Activated naive CD4-positive, alpha-beta T cell treated with anti-CD3 and anti-CD28 coated beads, Interleukin-2, amount 10 ng/mL, durations not matched to agents 7 days and 5 days (primary cell): ENCODE results near the gene ZNF335.
"Not testable (repeated sequence)": the region's sequence is repeated elsewhere in the genome, so short reads cannot be mapped to it uniquely, and the experiment has no call there.

Experiments
- CTCF ChIA-PET: fragments of 350-600 bp; sonication (Branson Sonifier 250); formaldehyde crosslinking; loops from one replicate; lab custom pipeline; 2021; ENCODE audit warnings: antibody characterized with exemption; lab: Charles Lee
- DNase-seq: peaks from one replicate; pipeline ENCODE4 v3.0.0-alpha.2; 2020
- H3K27ac Mint-ChIP-seq: one replicate; pipeline ENCODE4 v1.8.0; 2021; ENCODE audit warnings: mild to moderate bottlenecking, moderate library complexity, mixed read lengths
- H3K27me3 Mint-ChIP-seq: one replicate; pipeline ENCODE4 v1.8.0; 2021; ENCODE audit warnings: mild to moderate bottlenecking, mixed read lengths
- H3K36me3 Mint-ChIP-seq: one replicate; pipeline ENCODE4 v1.8.0; 2021; ENCODE audit warnings: mixed read lengths
- H3K4me1 Mint-ChIP-seq: one replicate; pipeline ENCODE4 v1.8.0; 2021; ENCODE audit warnings: mixed read lengths
- H3K4me3 Mint-ChIP-seq: one replicate; pipeline ENCODE4 v1.8.0; 2021; ENCODE audit warnings: mild to moderate bottlenecking, moderate library complexity, mixed read lengths
- H3K9me3 Mint-ChIP-seq: one replicate; pipeline ENCODE4 v1.8.0; 2021; ENCODE audit warnings: mixed read lengths

ZNF335 gene

DNA sequence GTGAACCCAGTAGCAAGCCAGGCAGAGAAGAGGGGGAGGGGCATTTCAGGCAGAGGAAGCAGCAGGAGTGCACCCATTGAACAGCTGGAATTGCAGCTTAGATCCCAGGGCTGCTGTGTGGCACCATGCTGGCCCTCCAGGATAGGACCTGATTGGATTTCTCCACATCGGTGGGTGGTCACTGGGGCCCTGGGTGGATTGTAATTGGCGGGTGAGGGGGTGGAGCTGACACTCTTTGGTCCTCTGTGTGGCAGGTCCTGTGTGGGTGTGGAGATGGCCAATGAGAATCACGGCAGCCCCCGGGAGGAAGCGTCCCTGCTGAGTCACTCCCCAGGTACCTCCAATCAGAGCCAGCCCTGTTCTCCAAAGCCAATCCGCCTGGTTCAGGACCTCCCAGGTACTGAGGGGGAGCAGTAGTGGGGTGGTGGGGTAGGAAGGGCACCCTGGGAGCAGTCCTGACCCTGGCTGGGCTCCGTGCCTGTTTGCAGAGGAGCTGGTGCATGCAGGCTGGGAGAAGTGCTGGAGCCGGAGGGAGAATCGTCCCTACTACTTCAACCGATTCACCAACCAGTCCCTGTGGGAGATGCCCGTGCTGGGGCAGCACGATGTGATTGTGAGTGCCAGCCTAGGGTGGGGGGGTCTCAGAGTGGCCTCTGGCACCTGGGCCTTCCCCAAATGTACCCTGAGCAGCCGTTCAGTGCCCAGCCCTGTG is 33.1 kb downstream of the ZNF335 start:
- no peak overlapping the region for H3K4me3 Mint-ChIP-seq

DNA sequence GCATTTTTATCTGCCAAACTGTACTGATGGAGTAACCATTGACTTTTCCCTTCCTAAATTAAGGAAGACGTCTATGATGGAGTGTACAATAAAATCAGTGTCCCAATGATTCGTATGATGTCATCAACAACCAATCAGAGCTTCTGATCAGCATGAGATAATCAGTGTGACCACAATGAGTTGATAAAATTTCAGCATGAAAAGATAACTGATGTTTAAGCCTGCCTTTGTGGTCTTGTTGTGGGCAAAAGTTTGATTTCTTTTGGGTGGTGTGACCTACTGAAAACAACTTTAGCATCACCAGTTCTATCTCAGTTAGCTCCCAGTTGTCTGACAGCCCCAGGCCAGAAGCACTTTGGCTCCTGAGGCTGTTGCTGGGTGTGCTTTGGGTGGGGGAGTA is 34.2 kb downstream of the ZNF335 start:
- Mint-ChIP-seq H3K27ac (peak overlapping the region; percentile 60), H3K9me3 (no peaks in the 10 kb centered on the region), H3K4me3 (peak overlapping the region; percentile 26), H3K4me1 (peaks cover 33% of the 10 kb centered on the region), H3K27me3 (no peaks in the 10 kb centered on the region), H3K36me3 (peaks cover 35% of the 10 kb centered on the region)
- CTCF ChIA-PET, result interaction anchor here (1.2 to 2.5 kb wide), 5 partner anchors 10 to 138 kb away, joined by 3 to 9 read pairs (median 7); no protein-coding TSS in a partner anchor
- no peak for DNase-seq

More for the DNA sequence above, 33.1 kb downstream of the ZNF335 start:
- Mint-ChIP-seq H3K4me1 (peaks cover 26% of the 10 kb centered on the region), H3K27ac (no peak overlapping the region), H3K9me3 (no peaks in the 10 kb centered on the region), H3K36me3 (peaks cover 46% of the 10 kb centered on the region), H3K27me3 (no peaks in the 10 kb centered on the region)
- CTCF ChIA-PET, result interaction anchor here (1.2 to 2.5 kb wide), 5 partner anchors 8 to 140 kb away, joined by 3 to 9 read pairs (median 4); no protein-coding TSS in a partner anchor
- DNase-seq, result no peak

GRCh38 chr20:45935416-45936046 is 36.5 kb downstream of the ZNF335 start:
- CTCF ChIA-PET, result interaction anchor here (1.8 to 4.4 kb wide), 2 partner anchors 35 to 136 kb away, joined by 9 to 19 read pairs; no protein-coding TSS in a partner anchor
- H3K4me1 Mint-ChIP-seq, result peaks cover 37% of the 10 kb centered on the region
- peaks cover 34% of the 10 kb centered on the region for H3K36me3 Mint-ChIP-seq
- peak overlapping the region; percentile 90 for H3K4me3 Mint-ChIP-seq
- no peaks in the 10 kb centered on the region for H3K27me3 Mint-ChIP-seq
- H3K27ac Mint-ChIP-seq, result peak overlapping the region; percentile 92
- no peak for DNase-seq
- H3K9me3 Mint-ChIP-seq, result no peaks in the 10 kb centered on the region

- Mint-ChIP-seq H3K9me3 (no peaks in the 10 kb centered on the region), H3K27me3 (no peaks in the 10 kb centered on the region), H3K27ac (peak within 1 kb of the TSS; percentile 97), H3K4me1 (peaks cover 37% of the 10 kb centered on the region), H3K4me3 (peak within 1 kb of the TSS; percentile 99), H3K36me3 (peaks cover 28% of the 10 kb centered on the region)
- DNase-seq, result peak; percentile 98
- CTCF ChIA-PET, result interaction anchor here (1.2 to 4.4 kb wide), 7 partner anchors 10 to 136 kb away, joined by 5 to 19 read pairs (median 9); no protein-coding TSS in a partner anchor
Measured at GRCh38 chr20:45934586-45935415, 37.2 kb downstream of the ZNF335 start, which contains the start of gene PCIF1. Gene PCIF1, plus strand, starts transcription at chr20:45934683. Its CDS starts 4,317 bp downstream, at chr20:45939000.

DNA sequence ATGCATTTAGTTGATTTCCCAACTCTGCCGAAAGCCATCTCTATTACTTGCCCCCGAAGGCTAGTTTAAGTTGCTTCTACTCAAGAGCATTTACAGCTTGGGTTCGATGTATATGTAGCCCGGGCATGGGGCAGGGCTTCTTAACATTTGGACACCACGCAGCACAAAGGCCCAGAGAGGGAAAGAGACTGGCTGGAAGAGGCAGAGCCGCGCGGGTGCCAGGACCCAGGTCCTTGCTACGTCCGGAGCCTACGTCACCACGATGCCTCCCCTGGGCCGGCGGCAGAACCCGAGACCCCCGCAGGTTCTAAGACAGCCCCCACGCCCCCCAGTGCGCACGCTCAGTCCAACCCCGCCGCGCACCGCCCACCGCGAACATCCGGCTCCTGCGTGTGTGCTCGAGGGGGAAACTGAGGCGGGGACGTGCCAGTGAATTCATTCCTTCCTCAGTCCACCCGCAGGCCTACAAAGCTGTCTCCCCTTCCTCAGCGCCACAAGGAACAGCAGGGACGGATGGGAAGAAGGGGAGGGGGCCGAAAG is 37.9 kb downstream of the ZNF335 start:
- Mint-ChIP-seq H3K9me3 (no peaks in the 10 kb centered on the region), H3K27ac (peak overlapping the region; percentile 97), H3K4me1 (peaks cover 37% of the 10 kb centered on the region), H3K36me3 (peaks cover 22% of the 10 kb centered on the region), H3K27me3 (no peaks in the 10 kb centered on the region), H3K4me3 (peak overlapping the region; percentile 99)
- CTCF ChIA-PET, result interaction anchor here (0.8 to 4.4 kb wide), 11 partner anchors 10 to 135 kb away, joined by 3 to 19 read pairs (median 5); no protein-coding TSS in a partner anchor
- peak; percentile 73 for DNase-seq

DNA sequence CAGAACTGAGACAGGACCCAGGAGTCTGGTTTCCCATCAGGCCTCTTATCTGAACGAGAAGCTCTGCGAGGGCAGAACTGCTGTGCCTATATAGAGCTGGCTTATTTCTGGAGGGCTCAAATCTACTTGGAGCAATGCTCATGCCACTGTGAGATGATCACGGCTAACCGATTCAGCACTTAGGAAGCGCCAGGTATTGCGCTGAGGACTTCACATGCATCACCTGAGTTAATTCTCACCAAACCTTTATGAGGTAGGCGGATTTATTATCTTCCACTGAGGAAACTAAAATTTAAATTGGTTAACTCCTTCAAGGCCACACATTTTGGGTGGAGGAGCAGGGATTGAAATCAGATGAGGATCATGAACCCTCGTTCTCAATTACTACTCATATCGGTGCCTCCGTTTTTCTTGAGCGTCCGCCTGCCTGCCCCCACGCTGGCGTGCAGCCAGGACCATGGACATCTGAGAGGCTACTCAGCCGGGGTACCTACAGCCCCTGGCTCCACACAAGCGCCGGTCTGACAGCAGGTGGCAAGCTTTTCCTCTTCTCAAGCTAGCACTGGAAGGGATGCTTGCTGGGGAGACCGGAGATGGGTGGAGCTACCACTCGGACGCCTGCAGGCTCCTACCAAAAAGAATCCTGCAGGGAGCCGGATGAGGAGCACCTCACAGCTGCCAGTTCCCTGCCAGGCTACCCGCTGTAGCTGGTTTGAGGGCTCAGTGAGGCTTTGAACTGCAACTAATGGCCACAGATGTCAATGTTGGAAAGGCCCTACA is 38.5 kb downstream of the ZNF335 start:
- H3K4me1 Mint-ChIP-seq, result peaks cover 37% of the 10 kb centered on the region
- H3K36me3 Mint-ChIP-seq, result peaks cover 19% of the 10 kb centered on the region
- CTCF ChIA-PET, result interaction anchor here (0.8 to 4.4 kb wide), 11 partner anchors 11 to 134 kb away, joined by 3 to 19 read pairs (median 5); no protein-coding TSS in a partner anchor
- peak overlapping the region; percentile 99 for H3K4me3 Mint-ChIP-seq
- peak overlapping the region; percentile 97 for H3K27ac Mint-ChIP-seq
- peak; percentile 78 for DNase-seq
- H3K27me3 Mint-ChIP-seq, result no peaks in the 10 kb centered on the region
- H3K9me3 Mint-ChIP-seq, result no peaks in the 10 kb centered on the region

DNA sequence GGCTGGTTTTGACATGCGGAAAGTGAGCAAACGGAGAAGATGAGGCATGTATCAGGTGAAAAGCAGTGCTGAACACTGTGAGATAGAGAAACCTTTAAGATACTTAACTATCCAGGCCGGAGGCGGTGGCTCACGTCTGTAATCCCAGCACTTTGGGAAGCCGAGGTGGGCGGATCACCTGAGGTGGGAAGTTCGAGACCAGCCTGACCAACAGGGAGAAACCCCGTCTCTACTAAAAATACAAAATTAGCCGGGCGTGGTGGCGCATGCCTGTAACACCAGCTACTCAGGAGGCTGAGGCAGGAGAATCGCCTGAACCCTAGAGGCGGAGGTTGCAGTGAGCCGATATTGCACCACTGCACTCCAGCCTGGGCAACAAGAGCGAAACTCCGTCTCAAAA is 40.3 kb downstream of the ZNF335 start:
- not testable (repeated sequence) for H3K36me3 Mint-ChIP-seq, H3K9me3 Mint-ChIP-seq, H3K4me3 Mint-ChIP-seq, H3K27me3 Mint-ChIP-seq, H3K27ac Mint-ChIP-seq, DNase-seq
- H3K4me1 Mint-ChIP-seq, result peaks cover 22% of the 10 kb centered on the region
- CTCF ChIA-PET, result interaction anchor here (1.2 kb wide), 1 partner anchor 133 kb away, joined by 4 read pairs; no protein-coding TSS in a partner anchor

DNA sequence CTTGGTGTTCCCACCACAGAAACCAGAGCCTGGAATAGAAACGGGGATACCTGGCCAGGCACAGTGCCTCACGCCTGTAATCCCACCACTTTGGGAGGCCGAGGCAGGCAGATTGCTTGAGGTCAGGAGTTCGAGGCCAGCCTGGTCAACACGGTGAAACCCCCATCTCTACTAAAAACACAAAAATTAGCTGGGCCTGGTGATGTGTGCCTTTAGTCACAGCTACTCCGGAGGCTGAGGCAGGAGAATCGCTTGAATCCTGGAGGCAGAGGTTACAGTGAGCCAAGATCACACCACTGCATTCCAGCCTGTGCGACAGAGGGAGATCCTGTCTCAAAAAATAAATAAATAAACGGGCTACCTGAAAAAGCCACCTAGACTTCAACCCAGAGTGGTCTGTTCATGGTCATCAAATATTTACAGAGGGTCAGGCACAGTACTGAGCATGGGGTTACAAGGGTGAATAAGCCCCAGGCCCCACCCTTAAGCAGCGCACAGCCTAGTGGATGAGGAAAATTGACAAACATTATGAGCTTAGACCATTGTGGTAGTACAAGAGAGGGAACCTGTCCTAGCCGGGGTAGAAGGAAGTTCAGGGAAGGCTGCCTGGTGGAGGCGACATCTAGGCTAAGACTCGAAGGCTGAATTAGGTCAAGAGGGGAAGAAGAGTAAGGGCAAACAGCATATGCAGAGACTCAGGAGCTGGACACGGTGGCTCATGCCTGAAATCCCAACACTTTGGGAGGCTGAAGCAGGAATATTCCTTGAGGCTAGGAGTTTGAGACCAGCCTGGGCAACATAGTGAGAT is 44.7 kb downstream of the ZNF335 start:
- Mint-ChIP-seq H3K36me3 (no peaks in the 10 kb centered on the region), H3K4me1 (peaks cover 2% of the 10 kb centered on the region), H3K27ac (no peak overlapping the region), H3K4me3 (no peak overlapping the region), H3K9me3 (no peaks in the 10 kb centered on the region), H3K27me3 (peaks cover 26% of the 10 kb centered on the region)
- CTCF ChIA-PET, result interaction anchor here (1.2 to 1.8 kb wide), 2 partner anchors 37 to 43 kb away, joined by 3 to 5 read pairs; no protein-coding TSS in a partner anchor
- no peak for DNase-seq

GRCh38 chr20:45926731-45927070 is 45.3 kb downstream of the ZNF335 start:
- H3K4me1 Mint-ChIP-seq, result no peaks in the 10 kb centered on the region
- H3K36me3 Mint-ChIP-seq, result no peaks in the 10 kb centered on the region
- no peak overlapping the region for H3K4me3 Mint-ChIP-seq
- no peaks in the 10 kb centered on the region for H3K9me3 Mint-ChIP-seq
- peaks cover 32% of the 10 kb centered on the region for H3K27me3 Mint-ChIP-seq
- DNase-seq, result no peak
- CTCF ChIA-PET, result interaction anchor here (1.8 kb wide), 1 partner anchor 44 kb away, joined by 5 read pairs; no protein-coding TSS in a partner anchor
- no peak overlapping the region for H3K27ac Mint-ChIP-seq

- Mint-ChIP-seq H3K27me3 (peaks cover 39% of the 10 kb centered on the region), H3K9me3 (no peaks in the 10 kb centered on the region), H3K4me3 (no peak overlapping the region), H3K27ac (no peak overlapping the region), H3K4me1 (no peaks in the 10 kb centered on the region), H3K36me3 (no peaks in the 10 kb centered on the region)
- DNase-seq, result no peak
- CTCF ChIA-PET, result no interaction called here
Measured at GRCh38 chr20:45925821-45926506, 46.0 kb downstream of the ZNF335 start.

- no peak overlapping the region for H3K4me3 Mint-ChIP-seq
- DNase-seq, result no peak
- no peak overlapping the region for H3K27ac Mint-ChIP-seq
- peaks cover 53% of the 10 kb centered on the region for H3K27me3 Mint-ChIP-seq
- no peaks in the 10 kb centered on the region for H3K36me3 Mint-ChIP-seq
- CTCF ChIA-PET, result interaction anchor here (2.0 kb wide), 1 partner anchor 45 kb away, joined by 8 read pairs; no protein-coding TSS in a partner anchor
- H3K4me1 Mint-ChIP-seq, result no peaks in the 10 kb centered on the region
- H3K9me3 Mint-ChIP-seq, result no peaks in the 10 kb centered on the region
Measured at GRCh38 chr20:45924391-45925261, 47.4 kb downstream of the ZNF335 start.
